NCI-H2227 (cell line): ENCODE measurements around the gene MAFF.
"Not testable (repeated sequence)": the region's sequence is repeated elsewhere in the genome, so short reads cannot be mapped to it uniquely, and the experiment has no call there.

ENCODE experiments used
- DNase-seq: peaks from one replicate; lab custom pipeline; 2025; ENCODE audit not compliant: unreplicated experiment; lab: John Stamatoyannopoulos, UW

Gene MAFF

GRCh38 chr22:38221908-38222796 is 20.4 kb downstream of the MAFF start:
- DNase-seq, result no peak

- DNase-seq, result no peak
Observed at GRCh38 chr22:38222797-38223119, 21.0 kb downstream of the MAFF start.

- DNase-seq, result no peak
Observed at GRCh38 chr22:38223289-38223960, 21.6 kb downstream of the MAFF start.

GRCh38 chr22:38226853-38227649 is 25.3 kb downstream of the MAFF start:
- DNase-seq, result no peak

GRCh38 chr22:38228326-38228872 is 26.6 kb downstream of the MAFF start:
- DNase-seq, result no peak

GRCh38 chr22:38228873-38229740 is 27.3 kb downstream of the MAFF start:
- no peak for DNase-seq

GRCh38 chr22:38230108-38230825 is 28.5 kb downstream of the MAFF start:
- no peak for DNase-seq

- no peak for DNase-seq
Observed at GRCh38 chr22:38230916-38231315, 29.1 kb downstream of the MAFF start.

GRCh38 chr22:38232196-38232595 is 30.4 kb downstream of the MAFF start:
- no peak for DNase-seq

- DNase-seq, result no peak
Observed at GRCh38 chr22:38233427-38233826, 31.6 kb downstream of the MAFF start.

- not testable (repeated sequence) for DNase-seq
Observed at GRCh38 chr22:38233856-38234255, 32.1 kb downstream of the MAFF start.

- no peak for DNase-seq
Observed at GRCh38 chr22:38235240-38235850, 33.6 kb downstream of the MAFF start.

GRCh38 chr22:38236786-38237185 is 35.0 kb downstream of the MAFF start:
- no peak for DNase-seq

GRCh38 chr22:38238519-38239071 is 36.8 kb downstream of the MAFF start:
- no peak for DNase-seq

- no peak for DNase-seq
Observed at GRCh38 chr22:38239101-38239761, 37.4 kb downstream of the MAFF start.

- DNase-seq, result peak; percentile 15
Observed at GRCh38 chr22:38240734-38241252, 39.0 kb downstream of the MAFF start.

- DNase-seq, result peak; percentile 60
Observed at GRCh38 chr22:38243007-38243765, 41.4 kb downstream of the MAFF start.

GRCh38 chr22:38244106-38244505 is 42.3 kb downstream of the MAFF start:
- DNase-seq, result no peak
